ENCODE data around the gene MAP3K13.

Gene MAP3K13

GRCh38 chr3:185362850-185363661, at the start of gene MAP3K13:
Gene MAP3K13, plus strand, starts transcription at chr3:185363136. Its CDS starts 65,446 bp downstream, at chr3:185428582.
- in situ Hi-C loops (cut with HindIII; ENCODE audit: low sequenced_read_pairs) = no loop called here

- in situ Hi-C loops (cut with HindIII; ENCODE audit: low sequenced_read_pairs) = no loop called here
Measured at GRCh38 chr3:185313693-185314246, 49.2 kb upstream of the MAP3K13 start.

GRCh38 chr3:185316740-185317412, 46.1 kb upstream of the MAP3K13 start:
- in situ Hi-C loops (cut with HindIII; ENCODE audit: low sequenced_read_pairs) = no loop called here

GRCh38 chr3:185317674-185318073, 45.3 kb upstream of the MAP3K13 start:
- in situ Hi-C loops (cut with HindIII; ENCODE audit: low sequenced_read_pairs) = no loop called here

- in situ Hi-C loops (cut with HindIII; ENCODE audit: low sequenced_read_pairs) = no loop called here
Measured at GRCh38 chr3:185318141-185318540, 44.8 kb upstream of the MAP3K13 start.

- in situ Hi-C loops (cut with HindIII; ENCODE audit: low sequenced_read_pairs) = no loop called here
Measured at GRCh38 chr3:185319801-185320200, 43.1 kb upstream of the MAP3K13 start.

GRCh38 chr3:185320949-185321348, 42.0 kb upstream of the MAP3K13 start:
- in situ Hi-C loops (cut with HindIII; ENCODE audit: low sequenced_read_pairs) = no loop called here

GRCh38 chr3:185322101-185322719, 40.7 kb upstream of the MAP3K13 start:
- in situ Hi-C loops (cut with HindIII; ENCODE audit: low sequenced_read_pairs) = no loop called here

- in situ Hi-C loops (cut with HindIII; ENCODE audit: low sequenced_read_pairs) = no loop called here
Measured at GRCh38 chr3:185325946-185326791, 36.8 kb upstream of the MAP3K13 start.

- in situ Hi-C loops (cut with HindIII; ENCODE audit: low sequenced_read_pairs) = no loop called here
Measured at GRCh38 chr3:185327062-185327461, 35.9 kb upstream of the MAP3K13 start.

GRCh38 chr3:185328324-185329004, 34.5 kb upstream of the MAP3K13 start:
- in situ Hi-C loops (cut with HindIII; ENCODE audit: low sequenced_read_pairs) = no loop called here

GRCh38 chr3:185330238-185330637, 32.7 kb upstream of the MAP3K13 start:
- in situ Hi-C loops (cut with HindIII; ENCODE audit: low sequenced_read_pairs) = no loop called here

- in situ Hi-C loops (cut with HindIII; ENCODE audit: low sequenced_read_pairs) = no loop called here
Measured at GRCh38 chr3:185330644-185331043, 32.3 kb upstream of the MAP3K13 start.

- in situ Hi-C loops (cut with HindIII; ENCODE audit: low sequenced_read_pairs) = no loop called here
Measured at GRCh38 chr3:185332026-185332735, 30.8 kb upstream of the MAP3K13 start.

GRCh38 chr3:185335799-185336198, 27.1 kb upstream of the MAP3K13 start:
- in situ Hi-C loops (cut with HindIII; ENCODE audit: low sequenced_read_pairs) = no loop called here

GRCh38 chr3:185337231-185337816, 25.6 kb upstream of the MAP3K13 start:
- in situ Hi-C loops (cut with HindIII; ENCODE audit: low sequenced_read_pairs) = no loop called here

GRCh38 chr3:185339945-185340344, 23.0 kb upstream of the MAP3K13 start:
- in situ Hi-C loops (cut with HindIII; ENCODE audit: low sequenced_read_pairs) = no loop called here

GRCh38 chr3:185340751-185341150, 22.2 kb upstream of the MAP3K13 start:
- in situ Hi-C loops (cut with HindIII; ENCODE audit: low sequenced_read_pairs) = no loop called here
